MM.1S (cell line): Measurements from ENCODE around the gene CELF2.
A peak's percentile ranks its signal among the peaks of the same experiment; 100 is the strongest.

Source experiments
- DNase-seq: peaks from one replicate; pipeline ENCODE4 v3.0.0-alpha.2; 2015
- H2AFZ ChIP-seq: fragments of 300-600 bp; sonication (generic); 2 replicates; pipeline ENCODE4 v1.6.0; 2016; ENCODE audit warnings: antibody characterized with exemption, low read length
- H3F3A ChIP-seq: fragments of 300-600 bp; sonication (generic); 2 replicates; pipeline ENCODE4 v1.6.1; 2016; ENCODE audit warnings: mild to moderate bottlenecking, antibody characterized with exemption, low read length, moderate library complexity, mixed read lengths; ENCODE audit not compliant: insufficient read depth
- H3K27ac ChIP-seq: fragments of 300-600 bp; sonication (generic); 2 replicates; pipeline ENCODE4 v1.5.1; 2016; ENCODE audit warnings: mild to moderate bottlenecking, low read length
- H3K27me3 ChIP-seq: fragments of 300-600 bp; sonication (generic); replicated peaks from 2 replicates; pipeline ENCODE4 v1.6.0; 2016; ENCODE audit warnings: low read length; ENCODE audit not compliant: insufficient read depth
- H3K36me3 ChIP-seq: fragments of 300-600 bp; sonication (generic); replicated peaks from 2 replicates; pipeline ENCODE4 v1.6.1; 2016; ENCODE audit warnings: mild to moderate bottlenecking, low read length, mixed read lengths; ENCODE audit not compliant: insufficient read depth
- H3K4me1 ChIP-seq: fragments of 300-600 bp; sonication (generic); 2 replicates; pipeline ENCODE4 v1.6.1; 2016; ENCODE audit warnings: low read length, mixed read lengths
- H3K4me2 ChIP-seq: fragments of 300-600 bp; sonication (generic); 2 replicates; pipeline ENCODE4 v1.6.0; 2016; ENCODE audit warnings: low read depth, low read length
- H3K4me3 ChIP-seq: fragments of 300-600 bp; sonication (generic); 2 replicates; pipeline ENCODE4 v1.5.1; 2016; ENCODE audit warnings: low read length, mixed read lengths
- H3K79me2 ChIP-seq: fragments of 300-600 bp; sonication (generic); 2 replicates; pipeline ENCODE4 v1.6.1; 2016; ENCODE audit warnings: mixed run types, low read length, mixed read lengths
- H3K9ac ChIP-seq: fragments of 300-600 bp; sonication (generic); 2 replicates; pipeline ENCODE4 v1.6.1; 2016; ENCODE audit warnings: low read length, mixed read lengths
- H3K9me2 ChIP-seq: fragments of 300-600 bp; sonication (generic); replicated peaks from 2 replicates; pipeline ENCODE4 v1.6.1; 2016; ENCODE audit warnings: mild to moderate bottlenecking, low read length, mixed read lengths; ENCODE audit not compliant: insufficient read depth
- H3K9me3 ChIP-seq: fragments of 300-600 bp; sonication (generic); replicated peaks from 2 replicates; pipeline ENCODE4 v1.6.1; 2016; ENCODE audit warnings: mild to moderate bottlenecking, low read length, mixed read lengths; ENCODE audit not compliant: insufficient read depth
- H4K20me1 ChIP-seq: fragments of 300-600 bp; sonication (generic); 2 replicates; pipeline ENCODE4 v1.6.1; 2016; ENCODE audit warnings: mild to moderate bottlenecking, low read length, moderate library complexity, mixed read lengths; ENCODE audit not compliant: insufficient read depth
- EZH2 ChIP-seq: fragments of 300-600 bp; sonication (generic); optimal IDR thresholded peaks from 2 replicates; pipeline ENCODE3; 2017; ENCODE audit warnings: low read depth, mild to moderate bottlenecking, antibody characterized with exemption, low read length, mixed read lengths
- EZH2phosphoT487 ChIP-seq: fragments of 300-600 bp; sonication (generic); IDR thresholded peaks from 2 replicates; pipeline ENCODE4 v1.6.1; 2018; ENCODE audit warnings: antibody characterized with exemption, low read length
- TF ChIP-seq, protein P1 (sequence below): fragments of 300-600 bp; sonication (generic); IDR thresholded peaks from 2 replicates; pipeline ENCODE4 v1.5.1; 2016; ENCODE audit warnings: antibody characterized with exemption, low read length, mixed read lengths

Gene CELF2

DNA sequence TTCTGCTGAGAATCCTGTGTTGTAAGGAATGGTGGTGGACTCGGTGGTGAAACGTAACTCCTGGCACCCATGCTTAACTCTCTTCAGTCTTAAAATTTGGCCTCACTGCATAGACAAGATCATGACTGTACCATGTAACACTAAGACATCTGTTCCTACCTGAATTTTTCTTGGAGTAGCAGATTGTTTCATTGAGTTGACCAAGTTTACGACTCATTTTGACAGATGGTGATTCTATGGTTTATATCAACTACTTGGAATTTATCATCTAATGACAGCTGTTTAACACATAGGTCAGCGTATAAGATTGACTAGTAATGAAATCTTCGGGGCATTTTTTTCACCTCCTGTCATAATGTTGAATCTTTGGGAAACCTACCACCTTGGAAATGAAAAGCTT, 184.2 kb downstream of the CELF2 start:
- Histone ChIP-seq H3K4me2 (no peak overlapping the region), H3K36me3 (peaks cover 68% of the 10 kb centered on the region), H3K9me3 (no peaks in the 10 kb centered on the region), H3K27ac (no peak overlapping the region), H2AFZ (no peak overlapping the region), H3F3A (peaks cover 54% of the 10 kb centered on the region), H4K20me1 (peaks cover 78% of the 10 kb centered on the region), H3K4me3 (no peak overlapping the region), H3K4me1 (peaks cover 66% of the 10 kb centered on the region), H3K79me2 (peaks cover 100% of the 10 kb centered on the region), H3K9ac (no peak overlapping the region), H3K9me2 (no peaks in the 10 kb centered on the region), H3K27me3 (no peaks in the 10 kb centered on the region)
- DNase-seq = no peak
- no peak for TF ChIP-seq EZH2phosphoT487
- TF ChIP-seq, protein P1, sequence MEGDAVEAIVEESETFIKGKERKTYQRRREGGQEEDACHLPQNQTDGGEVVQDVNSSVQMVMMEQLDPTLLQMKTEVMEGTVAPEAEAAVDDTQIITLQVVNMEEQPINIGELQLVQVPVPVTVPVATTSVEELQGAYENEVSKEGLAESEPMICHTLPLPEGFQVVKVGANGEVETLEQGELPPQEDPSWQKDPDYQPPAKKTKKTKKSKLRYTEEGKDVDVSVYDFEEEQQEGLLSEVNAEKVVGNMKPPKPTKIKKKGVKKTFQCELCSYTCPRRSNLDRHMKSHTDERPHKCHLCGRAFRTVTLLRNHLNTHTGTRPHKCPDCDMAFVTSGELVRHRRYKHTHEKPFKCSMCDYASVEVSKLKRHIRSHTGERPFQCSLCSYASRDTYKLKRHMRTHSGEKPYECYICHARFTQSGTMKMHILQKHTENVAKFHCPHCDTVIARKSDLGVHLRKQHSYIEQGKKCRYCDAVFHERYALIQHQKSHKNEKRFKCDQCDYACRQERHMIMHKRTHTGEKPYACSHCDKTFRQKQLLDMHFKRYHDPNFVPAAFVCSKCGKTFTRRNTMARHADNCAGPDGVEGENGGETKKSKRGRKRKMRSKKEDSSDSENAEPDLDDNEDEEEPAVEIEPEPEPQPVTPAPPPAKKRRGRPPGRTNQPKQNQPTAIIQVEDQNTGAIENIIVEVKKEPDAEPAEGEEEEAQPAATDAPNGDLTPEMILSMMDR = no peak
- TF ChIP-seq EZH2 = no peak

DNA sequence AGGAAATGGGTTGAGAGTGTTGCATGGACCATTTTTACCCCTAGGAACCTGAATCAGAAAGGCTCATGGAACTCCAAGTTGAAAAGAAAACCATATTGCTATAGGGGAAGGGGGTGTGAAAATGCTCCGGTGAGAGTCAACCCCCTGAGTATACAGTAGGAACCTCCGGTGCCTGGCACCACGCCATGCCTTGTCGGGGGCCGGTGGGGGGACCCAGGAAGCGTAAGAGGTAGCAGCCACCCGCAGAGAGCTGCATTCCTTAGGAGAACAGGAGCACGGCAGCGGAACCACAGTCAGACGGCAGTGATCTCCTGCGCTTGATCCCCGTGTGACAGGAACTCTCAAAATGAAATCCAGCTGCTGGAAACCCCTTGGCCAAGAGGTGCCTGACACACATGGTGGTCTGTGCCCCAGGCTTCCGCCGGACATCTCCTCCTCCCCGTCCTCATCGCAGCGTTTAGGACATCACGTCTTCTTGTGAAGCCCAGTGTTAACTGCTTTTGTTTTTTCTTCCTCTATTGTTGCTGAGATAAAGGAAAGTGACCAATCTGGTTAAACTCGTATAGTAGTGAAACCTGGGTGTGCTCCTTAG, 186.8 kb downstream of the CELF2 start:
- TF ChIP-seq, protein P1 = no peak
- TF ChIP-seq EZH2phosphoT487 (no peak), EZH2 (no peak)
- peaks cover 62% of the 10 kb centered on the region for H3F3A ChIP-seq
- peaks cover 71% of the 10 kb centered on the region for H3K4me1 ChIP-seq
- H3K4me2 ChIP-seq = no peak overlapping the region
- H3K79me2 ChIP-seq = peaks cover 100% of the 10 kb centered on the region
- H3K36me3 ChIP-seq = peaks cover 52% of the 10 kb centered on the region
- no peak overlapping the region for H3K27ac ChIP-seq
- H2AFZ ChIP-seq = no peak overlapping the region
- no peaks in the 10 kb centered on the region for H3K9me2 ChIP-seq
- no peak overlapping the region for H3K9ac ChIP-seq
- no peaks in the 10 kb centered on the region for H3K9me3 ChIP-seq
- no peaks in the 10 kb centered on the region for H3K27me3 ChIP-seq
- H4K20me1 ChIP-seq = peaks cover 80% of the 10 kb centered on the region
- no peak for DNase-seq
- no peak overlapping the region for H3K4me3 ChIP-seq

DNA sequence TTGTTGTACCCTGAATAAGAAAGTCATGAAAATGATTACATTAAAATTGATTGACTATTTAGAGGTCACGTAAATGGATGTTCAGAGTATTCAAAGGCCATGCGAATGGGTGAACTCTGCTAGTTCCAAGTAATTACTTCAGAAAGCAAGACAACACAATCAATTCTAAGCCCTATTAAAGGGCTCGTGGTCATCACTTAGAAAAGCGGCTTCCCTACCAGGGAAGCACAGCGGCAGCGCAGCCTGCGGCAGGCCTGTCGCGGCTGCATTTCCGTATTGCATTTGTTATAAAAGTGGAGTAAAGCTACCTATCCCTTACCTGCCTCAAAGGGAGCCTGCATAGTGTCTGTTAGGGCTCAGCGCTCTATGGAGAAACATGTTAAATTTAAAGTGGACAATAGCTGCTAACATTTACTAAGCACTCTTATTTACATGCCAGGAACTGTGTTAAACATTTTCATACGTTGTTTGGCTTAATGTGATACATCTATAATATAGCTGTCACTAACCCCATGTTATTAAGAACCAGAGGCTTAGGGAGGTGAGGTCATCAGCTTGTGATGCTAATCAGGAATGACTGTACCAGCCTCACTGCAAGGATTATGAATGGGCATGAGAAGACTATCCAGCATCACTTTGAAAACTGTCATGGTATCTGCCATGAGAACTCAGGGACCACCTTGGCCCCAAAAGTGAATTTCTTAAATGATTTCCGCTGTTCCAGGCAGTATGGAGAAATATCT, 187.5 kb downstream of the CELF2 start:
- Histone ChIP-seq H3K79me2 (peaks cover 100% of the 10 kb centered on the region), H3K27me3 (no peaks in the 10 kb centered on the region), H3K9me3 (no peaks in the 10 kb centered on the region), H3F3A (peaks cover 70% of the 10 kb centered on the region), H3K4me2 (0 out of 2 replicates have a peak overlapping the region, but pooled peaks have one; percentile 3), H3K4me3 (no peak overlapping the region), H3K9ac (no peak overlapping the region), H3K36me3 (peaks cover 47% of the 10 kb centered on the region), H3K27ac (no peak overlapping the region; the same call in 1 of the 2 replicates), H2AFZ (no peak overlapping the region), H4K20me1 (peaks cover 78% of the 10 kb centered on the region), H3K9me2 (no peaks in the 10 kb centered on the region), H3K4me1 (peaks cover 77% of the 10 kb centered on the region)
- no peak for TF ChIP-seq EZH2
- TF ChIP-seq EZH2phosphoT487 = no peak
- TF ChIP-seq, protein P1 = no peak
- DNase-seq = no peak
